C4-2B (cell line): ENCODE data around the gene TJP3.

ENCODE experiments used
- CTCF ChIP-seq: fragments of 450-650 bp; conservative IDR thresholded peaks from 2 replicates; pipeline ENCODE4 v1.5.1; 2017; ENCODE audit warnings: mild to moderate bottlenecking
- ZFX ChIP-seq: fragments of 450-650 bp; IDR thresholded peaks from 2 replicates; pipeline ENCODE4 v1.6.1; 2017

DNA sequence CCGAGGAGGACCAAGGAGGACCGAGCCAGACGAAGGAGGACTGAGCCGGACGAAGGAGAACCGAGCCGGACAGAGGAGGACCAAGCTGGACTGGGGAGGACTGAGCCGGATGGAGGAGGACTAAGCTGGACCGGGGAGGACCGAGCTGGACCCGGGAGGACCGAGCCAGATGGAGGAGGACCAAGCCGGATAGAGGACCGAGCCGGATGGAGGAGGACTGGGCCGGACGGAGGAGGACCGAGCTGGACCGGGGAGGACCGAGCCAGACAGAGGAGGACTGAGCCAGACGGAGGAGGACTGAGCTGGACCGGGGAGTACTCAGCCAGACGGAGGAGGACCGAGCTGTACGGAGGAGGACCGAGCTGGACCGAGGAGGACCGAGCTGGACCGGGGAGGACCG, 11.1 kb upstream of the TJP3 start:
- TF ChIP-seq CTCF (no peak), ZFX (no peak)
